Astrocyte of the cerebellum (primary cell): Measurements from ENCODE around the gene ACADSB.

Experiments used
- DNase-seq: peaks from one replicate; pipeline ENCODE4 v3.0.0-alpha.2; 2011; ENCODE audit warnings: low read depth
- H3K4me3 ChIP-seq: 2 replicates; pipeline ENCODE4 v1.5.1; 2011; ENCODE audit warnings: mild to moderate bottlenecking, low read depth, low read length, moderate library complexity
- in situ Hi-C: cut with HindIII; loops from 2 replicates; pipeline ENCODE4 v1.10.0; 2017; ENCODE audit warnings: low sequenced_read_pairs
- TF ChIP-seq, protein P1 (sequence below): IDR thresholded peaks from 2 replicates; pipeline ENCODE4 v1.5.1; 2012; ENCODE audit warnings: low read length, low read depth, moderate library complexity, mild to moderate bottlenecking; ENCODE audit errors: missing control alignments

The ACADSB gene

DNA sequence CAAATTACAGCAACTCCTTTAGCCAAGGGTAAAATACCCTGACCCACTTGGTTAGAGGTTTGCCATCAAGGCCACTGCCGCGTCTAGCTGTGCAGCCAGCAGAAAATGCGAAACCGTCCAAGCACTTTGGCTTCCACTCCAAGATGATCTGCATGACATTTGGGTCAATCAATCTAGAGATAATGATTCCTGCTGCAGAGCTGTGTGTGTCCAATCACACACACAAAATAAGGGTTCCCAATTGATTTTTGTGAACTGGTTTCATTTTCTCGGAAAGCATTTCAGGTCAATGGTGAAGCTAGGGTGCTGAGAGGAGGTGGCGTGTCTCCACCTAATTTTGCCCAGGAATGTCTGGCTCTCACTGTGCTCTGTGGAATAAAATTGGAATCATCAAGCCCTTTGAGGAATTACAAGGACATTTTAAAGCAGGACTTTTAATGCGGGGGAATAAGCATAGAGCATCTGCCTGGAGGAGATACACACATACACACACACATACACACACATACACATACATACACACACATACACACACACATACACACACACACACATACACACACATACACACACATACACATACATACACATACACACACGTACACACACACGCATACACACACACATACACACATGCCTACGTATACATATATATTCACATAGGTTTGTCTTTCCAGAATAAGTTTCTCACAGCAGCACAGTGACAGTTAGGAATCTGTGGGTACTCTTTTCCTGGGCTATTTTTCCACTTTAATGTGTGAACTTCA is 59.5 kb downstream of the ACADSB start:
- in situ Hi-C loops, result no loop called here
- TF ChIP-seq, protein P1, sequence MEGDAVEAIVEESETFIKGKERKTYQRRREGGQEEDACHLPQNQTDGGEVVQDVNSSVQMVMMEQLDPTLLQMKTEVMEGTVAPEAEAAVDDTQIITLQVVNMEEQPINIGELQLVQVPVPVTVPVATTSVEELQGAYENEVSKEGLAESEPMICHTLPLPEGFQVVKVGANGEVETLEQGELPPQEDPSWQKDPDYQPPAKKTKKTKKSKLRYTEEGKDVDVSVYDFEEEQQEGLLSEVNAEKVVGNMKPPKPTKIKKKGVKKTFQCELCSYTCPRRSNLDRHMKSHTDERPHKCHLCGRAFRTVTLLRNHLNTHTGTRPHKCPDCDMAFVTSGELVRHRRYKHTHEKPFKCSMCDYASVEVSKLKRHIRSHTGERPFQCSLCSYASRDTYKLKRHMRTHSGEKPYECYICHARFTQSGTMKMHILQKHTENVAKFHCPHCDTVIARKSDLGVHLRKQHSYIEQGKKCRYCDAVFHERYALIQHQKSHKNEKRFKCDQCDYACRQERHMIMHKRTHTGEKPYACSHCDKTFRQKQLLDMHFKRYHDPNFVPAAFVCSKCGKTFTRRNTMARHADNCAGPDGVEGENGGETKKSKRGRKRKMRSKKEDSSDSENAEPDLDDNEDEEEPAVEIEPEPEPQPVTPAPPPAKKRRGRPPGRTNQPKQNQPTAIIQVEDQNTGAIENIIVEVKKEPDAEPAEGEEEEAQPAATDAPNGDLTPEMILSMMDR, result no peak
- H3K4me3 ChIP-seq, result no peak overlapping the region
- DNase-seq, result no peak

DNA sequence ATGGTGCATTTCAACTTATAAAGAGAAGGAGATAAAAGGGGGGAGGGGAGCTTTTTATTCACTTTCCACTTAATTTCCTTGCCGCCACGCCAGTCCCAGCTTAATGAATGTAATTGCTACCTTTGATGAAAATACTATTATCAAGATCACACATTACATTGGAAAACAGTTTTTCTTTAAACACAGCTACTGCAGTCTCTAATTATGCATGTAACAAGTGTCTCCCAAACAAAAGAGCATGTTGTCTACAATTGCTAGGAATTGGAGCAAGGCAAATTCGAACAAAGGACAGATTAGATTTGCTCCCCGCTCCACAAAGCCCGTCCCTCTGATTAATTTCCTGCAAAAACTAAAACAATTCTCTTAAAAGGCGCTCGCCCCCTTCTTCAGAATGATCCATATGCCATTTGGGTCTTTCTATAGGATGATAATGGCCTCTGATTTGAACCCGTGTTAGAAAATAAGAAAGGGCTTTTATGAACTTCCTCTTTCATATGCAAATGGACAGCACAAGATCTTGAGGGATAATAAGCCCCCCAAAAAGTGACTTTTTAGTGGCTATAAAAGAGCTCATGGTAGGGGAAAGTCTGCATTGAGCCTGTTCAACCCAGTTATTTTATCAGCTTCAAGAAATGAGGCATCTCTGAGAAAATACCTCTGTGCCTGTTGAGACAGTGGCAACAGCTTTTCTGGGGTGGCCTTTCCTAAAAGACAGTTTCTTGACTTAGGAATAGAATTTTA is 60.6 kb downstream of the ACADSB start:
- in situ Hi-C loops, result no loop called here
- DNase-seq, result no peak
- no peak overlapping the region for H3K4me3 ChIP-seq
- TF ChIP-seq, protein P1, result no peak

DNA sequence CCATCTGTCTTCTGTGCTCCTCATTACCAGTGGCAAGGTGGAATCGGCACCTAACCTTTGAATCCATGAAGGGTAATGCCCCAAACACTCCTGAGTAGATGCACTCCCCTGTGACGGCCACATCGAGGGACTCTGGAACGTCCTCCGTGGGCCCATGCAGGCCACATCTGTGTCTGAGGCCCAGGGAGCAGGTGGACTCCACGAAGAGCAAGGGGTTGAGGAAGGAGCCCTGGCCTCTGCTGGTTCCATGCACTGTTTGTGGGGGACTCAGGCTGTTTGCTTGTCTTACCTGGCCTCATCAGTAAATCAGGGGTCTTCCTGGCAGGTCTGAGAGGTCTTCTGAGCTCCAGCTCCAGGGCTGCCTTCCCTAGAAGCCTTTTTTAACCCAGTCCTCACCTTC is 64.4 kb downstream of the ACADSB start:
- TF ChIP-seq, protein P1, result no peak
- no peak overlapping the region for H3K4me3 ChIP-seq
- in situ Hi-C loops, result no loop called here
- DNase-seq, result no peak

DNA sequence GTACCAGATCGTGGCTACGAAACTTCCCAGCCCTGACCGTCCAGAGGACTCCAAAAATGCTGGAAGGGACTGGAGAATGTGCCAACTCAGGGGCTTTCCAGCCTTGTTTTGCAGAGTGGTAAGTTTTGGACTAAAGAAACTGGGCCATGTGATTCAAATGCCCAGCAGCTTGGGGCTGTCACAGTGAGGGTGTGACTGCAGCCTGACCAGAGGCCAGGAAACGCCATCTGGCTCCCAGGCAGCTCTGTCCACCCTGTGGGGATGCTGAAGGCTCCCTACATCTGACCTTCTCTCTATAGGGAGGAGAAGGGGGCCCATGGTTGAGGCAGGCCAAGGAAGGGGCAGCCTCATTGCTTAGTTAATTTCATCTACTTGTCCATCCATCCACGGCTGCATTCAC is 65.4 kb downstream of the ACADSB start:
- in situ Hi-C loops, result no loop called here
- TF ChIP-seq, protein P1, result no peak
- no peak for DNase-seq
- no peak overlapping the region for H3K4me3 ChIP-seq

GRCh38 chr10:123081896-123082295 is 73.1 kb downstream of the ACADSB start:
- in situ Hi-C loops, result no loop called here
- no peak overlapping the region for H3K4me3 ChIP-seq
- TF ChIP-seq, protein P1, result no peak
- no peak for DNase-seq

DNA sequence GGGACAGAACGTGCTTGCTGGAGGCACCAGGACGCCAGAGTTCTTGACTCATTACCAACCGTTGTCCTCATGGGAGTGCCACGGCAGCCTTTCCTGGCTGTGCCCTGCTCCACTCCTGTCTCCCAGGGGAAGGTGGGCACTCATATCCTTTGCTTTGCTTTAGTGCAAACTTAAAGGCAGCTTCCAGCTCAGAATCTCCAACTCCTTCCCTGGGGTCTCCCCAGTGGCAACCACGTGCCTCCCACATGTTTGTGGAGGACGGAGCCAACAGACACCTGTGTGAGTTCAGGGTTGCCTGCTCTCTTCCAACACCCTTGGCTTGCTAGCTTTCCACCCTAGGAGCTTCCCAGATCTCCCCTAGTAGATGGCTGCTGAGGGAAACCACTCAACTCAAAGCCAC is 75.0 kb downstream of the ACADSB start:
- TF ChIP-seq, protein P1, result no peak
- in situ Hi-C loops, result no loop called here

More for the DNA sequence above, 75.0 kb downstream of the ACADSB start:
- no peak for DNase-seq
- H3K4me3 ChIP-seq, result no peak overlapping the region
